M059J (cell line): ENCODE results near the gene GOLGA8B. TPM values are rescaled to one million over a fixed set of nuclear protein-coding genes. Genes with fewer than 3 reads are reported as not detected.
"Not testable (repeated sequence)": the region's sequence is repeated elsewhere in the genome, so short reads cannot be mapped to it uniquely, and the experiment has no call there.

Source experiments
- DNase-seq: peaks from one replicate; pipeline ENCODE4 v3.0.0-alpha.2; 2012; ENCODE audit warnings: low read depth
- total RNA-seq: library from RNA; depleted of rRNA; stranded (reverse); fragments of >200 nt; shearing (Covaris generic); gene quantifications from 2 replicates; pipeline ENCODE4 v1.2.3, GENCODE V29; 2014; rRNA removed

Gene GOLGA8B, protein sequence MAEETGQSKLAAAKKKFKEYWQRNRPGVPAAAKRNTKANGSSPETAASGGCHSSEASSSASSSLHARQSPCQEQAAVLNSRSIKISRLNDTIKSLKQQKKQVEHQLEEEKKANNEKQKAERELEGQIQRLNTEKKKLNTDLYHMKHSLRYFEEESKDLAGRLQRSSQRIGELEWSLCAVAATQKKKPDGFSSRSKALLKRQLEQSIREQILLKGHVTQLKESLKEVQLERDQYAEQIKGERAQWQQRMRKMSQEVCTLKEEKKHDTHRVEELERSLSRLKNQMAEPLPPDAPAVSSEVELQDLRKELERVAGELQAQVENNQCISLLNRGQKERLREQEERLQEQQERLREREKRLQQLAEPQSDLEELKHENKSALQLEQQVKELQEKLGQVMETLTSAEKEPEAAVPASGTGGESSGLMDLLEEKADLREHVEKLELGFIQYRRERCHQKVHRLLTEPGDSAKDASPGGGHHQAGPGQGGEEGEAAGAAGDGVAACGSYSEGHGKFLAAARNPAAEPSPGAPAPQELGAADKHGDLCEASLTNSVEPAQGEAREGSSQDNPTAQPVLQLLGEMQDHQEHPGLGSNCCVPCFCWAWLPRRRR
- total RNA-seq, result 3.3 and 9.0 TPM in 2 replicates

DNA sequence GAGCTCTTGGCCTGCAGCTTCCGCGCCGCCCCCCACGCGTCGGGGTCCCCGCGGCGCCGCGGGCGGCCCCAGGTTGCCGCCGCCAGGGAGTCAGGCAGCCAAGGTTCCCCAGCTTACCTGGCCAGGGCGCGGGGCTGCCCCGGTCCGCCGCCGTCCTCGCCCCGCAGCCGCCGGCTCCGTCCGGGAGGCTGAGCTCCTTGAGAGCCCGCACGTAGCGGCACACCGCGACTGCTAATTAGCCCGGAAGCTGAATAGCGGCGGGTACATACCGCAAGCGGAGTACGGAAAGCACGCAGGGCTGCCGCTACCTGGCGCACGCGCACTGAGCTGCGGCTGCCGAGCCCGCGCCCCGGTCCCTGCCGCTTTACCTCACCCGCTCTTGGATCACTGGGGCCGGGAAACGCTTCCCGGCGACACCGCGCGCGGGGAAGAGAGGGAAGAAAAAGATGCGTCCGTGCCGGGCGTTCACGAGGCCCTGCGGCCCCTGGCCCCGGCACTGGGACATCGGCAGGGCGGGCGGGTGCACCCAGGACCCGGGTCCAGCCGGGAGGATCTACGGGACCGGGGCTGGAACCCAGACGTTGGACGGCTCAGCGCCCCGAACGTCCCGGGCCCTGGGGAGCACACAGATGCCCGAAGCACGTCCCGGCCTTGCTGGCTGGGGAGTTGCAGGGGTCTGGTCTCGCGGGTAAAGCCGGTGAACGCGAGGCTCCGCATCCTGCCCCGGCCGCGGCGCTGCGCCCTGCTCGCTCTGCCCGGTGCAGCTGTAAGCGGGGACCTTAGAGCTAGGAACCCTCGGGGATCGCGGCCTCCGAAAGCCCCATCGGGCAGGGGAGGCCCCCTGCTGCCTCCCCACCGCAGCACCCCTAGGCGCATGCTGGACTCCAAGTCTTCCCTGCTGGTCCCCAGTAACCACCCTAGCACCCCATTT is at the start of gene GOLGA8B:
Gene GOLGA8B, minus strand, starts transcription at position 253 of the 931 bp plus-strand sequence. CDS start 47,739 bp downstream, outside the sequence.
- DNase-seq, result peak; percentile 62

DNA sequence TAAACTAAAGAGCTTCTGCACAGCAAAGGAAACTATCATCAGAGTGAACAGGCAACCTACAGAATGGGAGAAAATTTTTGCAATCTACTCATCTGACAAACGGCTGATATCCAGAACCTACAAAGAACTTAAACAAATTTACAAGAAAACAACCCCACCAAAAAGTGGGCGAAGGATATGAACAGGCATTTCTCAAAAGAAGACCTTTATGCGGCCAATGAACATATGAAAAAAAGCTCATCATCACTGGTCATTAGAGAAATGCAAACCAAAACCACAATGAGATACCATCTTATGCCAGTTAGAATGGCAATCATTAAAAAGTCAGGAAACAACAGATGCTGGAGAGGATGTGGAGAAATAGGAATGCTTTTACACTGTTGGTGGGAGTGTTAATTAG is 49.7 kb upstream of the GOLGA8B start:
- DNase-seq, result not testable (repeated sequence)

- no peak for DNase-seq
These were observed 45.2 kb upstream of the GOLGA8B start for GRCh38 chr15:34628577-34629152.

- DNase-seq, result no peak
These were observed 41.6 kb upstream of the GOLGA8B start for GRCh38 chr15:34625007-34625406.

DNA sequence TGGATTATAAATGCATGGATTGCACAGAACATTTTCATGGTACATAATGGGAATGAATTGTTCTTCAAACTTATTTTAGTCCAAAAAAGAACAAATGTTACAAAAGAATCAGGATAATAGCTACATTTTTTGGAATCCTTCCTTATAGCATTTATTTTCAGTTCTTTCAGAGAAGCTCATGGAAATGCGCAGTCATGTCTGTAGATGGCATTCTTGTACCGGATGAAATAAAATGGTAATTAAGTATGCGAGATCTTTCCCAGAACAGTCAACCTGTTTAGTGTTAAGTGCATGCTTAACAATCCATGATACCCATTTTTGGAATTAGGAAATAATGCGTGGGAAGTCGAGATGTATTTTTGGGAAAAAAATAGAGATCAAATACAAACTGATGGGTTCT is 38.2 kb upstream of the GOLGA8B start:
- peak; percentile 44 for DNase-seq

DNA sequence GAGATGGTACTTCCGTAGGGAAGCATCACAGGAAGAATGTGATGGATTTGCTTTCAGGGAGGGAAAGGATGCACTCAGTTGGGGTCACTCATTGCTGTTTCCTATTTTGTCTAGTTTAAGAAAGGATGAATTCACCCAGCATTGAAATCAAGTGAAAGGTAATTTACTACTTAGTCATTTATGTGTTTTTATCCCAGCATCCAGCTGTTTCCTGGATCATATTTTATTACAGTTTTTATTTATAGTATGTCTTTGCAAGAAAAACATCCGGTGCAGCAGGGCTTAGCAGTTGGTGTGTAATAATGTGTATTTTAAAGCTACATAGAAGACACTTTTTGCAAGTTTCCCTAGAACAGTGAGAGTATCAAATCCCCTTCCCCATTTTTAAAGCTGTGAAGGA is 37.4 kb upstream of the GOLGA8B start:
- DNase-seq, result no peak

DNA sequence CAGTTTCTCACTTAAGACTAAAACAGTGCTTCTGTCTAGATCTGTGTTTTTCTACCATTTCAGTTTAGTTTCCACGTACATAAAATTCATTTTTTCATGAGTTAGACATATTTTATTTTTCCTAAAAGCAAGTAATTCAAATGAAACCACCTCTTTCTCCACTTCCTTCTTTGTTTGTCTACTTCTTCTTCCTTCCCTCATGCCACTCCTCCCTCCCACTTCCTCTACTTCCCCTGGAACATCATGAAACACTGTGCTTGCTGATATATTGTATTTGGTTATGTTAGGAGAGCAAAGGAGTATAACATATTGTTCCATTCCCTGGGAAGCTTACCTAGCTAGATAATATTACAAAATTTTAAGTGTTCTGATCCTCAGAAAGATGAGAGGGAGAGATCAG is 36.7 kb upstream of the GOLGA8B start:
- no peak for DNase-seq

DNA sequence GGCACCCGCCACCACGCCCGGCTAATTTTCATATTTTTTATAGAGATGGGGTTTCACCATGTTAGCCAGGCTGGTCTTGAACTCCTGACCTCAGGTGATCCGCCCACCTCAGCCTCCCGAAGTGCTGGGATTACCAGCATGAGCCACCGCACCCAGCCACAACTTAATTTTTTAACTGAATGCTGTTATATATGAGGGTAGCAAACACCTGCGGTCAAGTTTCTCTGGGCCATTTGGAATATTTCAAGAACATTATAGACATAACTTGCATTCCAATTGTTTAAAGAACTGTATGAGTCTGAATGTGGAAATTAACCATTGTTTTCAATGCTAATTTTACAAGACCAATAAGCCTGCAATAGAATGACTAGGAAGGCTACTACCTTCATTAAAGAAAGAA is 35.7 kb upstream of the GOLGA8B start:
- no peak for DNase-seq

- DNase-seq, result no peak
These were observed 34.6 kb upstream of the GOLGA8B start for GRCh38 chr15:34618073-34618472.

DNA sequence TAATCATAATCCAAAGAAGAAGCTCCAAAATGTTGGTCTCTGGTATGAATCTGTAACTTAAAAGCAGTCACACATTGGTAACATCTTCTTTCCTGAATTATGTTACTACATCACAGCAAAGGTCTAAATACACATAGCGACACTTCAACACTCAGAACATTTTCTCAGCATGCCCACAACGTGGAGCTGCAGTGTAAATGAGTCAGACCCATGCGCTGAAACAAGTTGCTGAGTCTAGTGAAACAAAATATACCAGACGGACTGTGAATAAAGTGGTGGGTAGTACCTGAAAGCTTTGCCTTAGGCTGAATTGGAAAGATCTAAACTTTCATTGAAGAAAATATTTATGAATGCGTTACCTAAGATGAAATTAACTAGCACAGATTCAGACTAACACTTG is 33.2 kb upstream of the GOLGA8B start:
- peak; percentile 50 for DNase-seq

DNA sequence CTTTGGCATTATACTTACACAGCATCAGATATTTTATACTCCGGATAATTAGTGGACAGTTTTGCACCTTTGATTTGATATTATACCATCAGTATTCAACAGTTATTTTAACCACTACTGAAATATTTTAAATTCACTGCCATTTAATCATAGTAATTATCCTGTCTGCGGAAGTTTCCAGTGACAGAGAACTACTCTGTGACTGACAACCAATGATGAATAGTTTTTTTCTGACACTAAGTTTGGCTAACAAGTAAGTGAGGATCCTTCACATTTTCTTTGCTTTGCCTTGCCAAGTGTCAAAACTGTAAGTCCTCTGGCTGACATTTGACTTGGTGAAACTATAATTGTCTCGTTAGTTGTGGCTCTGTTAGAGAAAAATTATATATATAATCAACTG is 30.5 kb upstream of the GOLGA8B start:
- DNase-seq, result no peak

DNA sequence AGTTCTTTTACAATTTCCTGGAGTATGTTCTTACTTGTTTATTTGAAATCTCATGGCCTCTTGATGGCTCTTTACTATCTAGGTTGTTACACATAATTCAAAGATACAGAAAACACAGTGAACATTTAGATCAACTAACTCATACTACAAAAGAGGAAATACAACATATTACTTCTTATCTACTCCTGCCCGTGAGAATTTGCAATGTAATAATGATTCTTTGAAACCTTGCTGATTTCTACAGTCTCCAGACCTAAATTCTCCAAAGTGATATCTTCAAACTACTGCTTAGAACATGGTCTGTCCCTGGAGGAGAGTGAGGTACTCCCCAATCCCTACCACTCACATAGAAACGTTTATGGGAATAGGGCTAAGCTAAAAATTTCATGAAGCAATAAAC is 29.9 kb upstream of the GOLGA8B start:
- no peak for DNase-seq

DNA sequence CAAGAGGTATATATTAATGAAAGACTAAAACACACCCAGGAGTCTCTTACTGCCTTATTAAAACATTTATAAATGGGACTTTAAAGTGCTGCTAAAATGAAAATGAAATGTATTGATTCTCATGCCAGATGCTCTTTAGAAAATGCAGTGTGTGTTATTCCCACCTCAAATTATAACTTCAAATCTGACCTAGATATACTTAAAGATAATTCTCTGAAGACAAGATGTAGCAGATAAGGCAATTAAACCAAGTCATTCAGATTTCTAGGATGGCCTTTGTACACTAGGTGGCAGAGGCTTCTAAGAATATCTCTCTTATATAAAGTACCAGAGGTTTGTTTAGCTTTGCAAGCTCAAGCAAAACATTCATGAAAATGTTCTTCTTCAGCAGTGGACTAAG is 26.9 kb upstream of the GOLGA8B start:
- peak; percentile 18 for DNase-seq

DNA sequence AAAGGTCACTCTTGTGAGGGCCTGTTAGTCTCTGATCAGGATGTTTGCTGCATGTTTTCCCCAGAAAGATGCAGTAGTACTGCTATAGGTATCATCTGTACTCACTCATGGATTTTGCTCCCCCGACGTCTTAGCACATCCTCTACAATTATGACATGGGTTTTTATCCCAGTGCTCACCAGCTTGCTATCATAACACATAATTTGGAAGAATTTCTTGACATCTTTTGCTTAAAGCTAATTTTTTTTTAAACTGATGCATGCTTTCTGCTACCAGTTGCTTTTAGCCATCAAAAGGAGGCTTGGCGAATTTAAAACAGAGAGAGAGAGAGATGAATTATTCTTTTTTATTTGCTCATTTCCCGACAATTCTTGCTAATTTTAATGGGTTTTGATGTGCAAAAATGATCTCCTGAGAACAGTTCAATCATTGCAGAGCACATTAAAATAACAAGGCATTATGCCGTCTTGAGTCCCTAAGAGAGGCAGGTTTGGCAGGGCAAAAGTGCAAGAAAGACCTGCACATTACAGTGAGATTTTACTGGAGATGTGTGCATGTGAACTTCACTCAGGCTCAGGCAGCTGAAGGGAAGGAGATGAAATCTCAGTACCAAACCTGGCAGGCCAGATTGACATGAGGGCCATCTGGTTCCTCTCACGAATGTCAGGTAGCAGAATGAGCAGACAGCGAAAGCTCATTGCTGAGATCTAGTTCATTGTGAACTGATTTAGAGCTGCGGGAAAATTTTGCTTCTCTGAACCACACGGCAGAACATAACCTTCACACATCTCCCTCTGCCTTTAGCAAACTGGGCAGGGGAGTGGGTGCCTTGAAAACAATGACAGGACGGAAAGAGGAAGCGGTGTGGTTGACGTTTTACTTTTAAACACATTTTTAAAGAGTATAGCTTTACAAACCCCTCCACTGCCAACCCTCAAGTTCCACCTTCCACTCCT is 25.9 kb upstream of the GOLGA8B start:
- DNase-seq, result no peak

GRCh38 chr15:34608517-34608916 is 25.1 kb upstream of the GOLGA8B start:
- no peak for DNase-seq

GRCh38 chr15:34607832-34608231 is 24.4 kb upstream of the GOLGA8B start:
- no peak for DNase-seq

- no peak for DNase-seq
These were observed 23.1 kb upstream of the GOLGA8B start for GRCh38 chr15:34606545-34606944.

GRCh38 chr15:34606131-34606530 is 22.7 kb upstream of the GOLGA8B start:
- DNase-seq, result no peak

DNA sequence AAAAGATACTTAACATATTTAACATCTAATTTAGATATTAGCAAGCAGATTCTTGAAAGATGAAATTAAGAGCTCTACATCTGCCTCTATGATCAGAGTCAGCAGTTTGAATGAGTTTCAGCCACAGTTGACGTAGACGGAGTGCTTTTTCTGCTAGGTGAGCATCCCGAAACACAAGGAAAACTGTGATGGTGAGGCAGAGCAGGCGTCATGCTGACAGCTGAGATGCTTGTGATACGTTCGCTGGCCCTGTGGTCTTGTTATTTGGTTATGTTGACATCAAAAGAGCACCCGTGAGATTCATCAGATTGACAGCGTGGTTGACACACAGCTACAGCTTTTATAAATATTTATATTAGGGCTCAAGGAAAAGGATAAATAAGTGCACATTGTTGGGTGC is 19.6 kb upstream of the GOLGA8B start:
- DNase-seq, result no peak

- no peak for DNase-seq
These were observed 17.5 kb upstream of the GOLGA8B start for GRCh38 chr15:34600923-34601322.
